H1 (cell line): ENCODE data around the gene CFAP53. TPM values are rescaled to one million over a fixed set of nuclear protein-coding genes. Genes with fewer than 3 reads are reported as not detected.

Experiments
- CTCF ChIA-PET: fragments of 300-600 bp; sonication (Branson Sonifier 250); formaldehyde crosslinking; loops from one replicate; lab custom pipeline; 2021; ENCODE audit not compliant: partially characterized antibody; lab: Charles Lee
- POLR2A ChIA-PET: fragments of 300-600 bp; sonication (Branson Sonifier 250); formaldehyde crosslinking; loops from one replicate; lab custom pipeline; 2021; ENCODE audit warnings: inconsistent platforms; ENCODE audit not compliant: partially characterized antibody; lab: Charles Lee
- DNase-seq, 2 experiments: peaks; one replicate each; pipeline versions ENCODE4 v3.0.0 to v3.0.0-alpha.2; 2010 to 2022; ENCODE audit warnings: low spot score in 2 of 2, low read depth in 1 of 2, mixed read lengths in 1 of 2
- FAIRE-seq: peaks from 2 replicates; lab custom pipeline; 2011; peaks lifted over from hg19 to GRCh38; lab: Jason Lieb, UNC
- H2AFZ ChIP-seq: 2 replicates; pipeline ENCODE4 v1.8.1; 2012; ENCODE audit warnings: low read length, inconsistent platforms
- H2AK5ac ChIP-seq: 2 replicates; pipeline ENCODE4 v1.6.1; 2013; ENCODE audit warnings: low read depth, low read length
- H2BK120ac ChIP-seq: replicated peaks from 2 replicates; pipeline ENCODE3; 2013; ENCODE audit warnings: low read depth, low read length, inconsistent platforms
- H2BK12ac ChIP-seq: 2 replicates; pipeline ENCODE4 v1.6.1; 2013; ENCODE audit warnings: low read depth, low read length
- H2BK15ac ChIP-seq: 2 replicates; pipeline ENCODE4 v1.6.1; 2013; ENCODE audit warnings: low read length
- H2BK20ac ChIP-seq: 2 replicates; pipeline ENCODE4 v1.6.1; 2013; ENCODE audit warnings: low read length
- H2BK5ac ChIP-seq: 2 replicates; pipeline ENCODE4 v1.6.1; 2013; ENCODE audit warnings: low read depth, low read length
- H3K14ac ChIP-seq: 2 replicates; pipeline ENCODE4 v1.6.1; 2013; ENCODE audit warnings: inconsistent platforms; ENCODE audit not compliant: insufficient read length
- H3K18ac ChIP-seq: 2 replicates; pipeline ENCODE4 v1.6.1; 2013; ENCODE audit warnings: low read length; ENCODE audit errors: extremely low read depth
- H3K23ac ChIP-seq: 2 replicates; pipeline ENCODE4 v1.6.1; 2013; ENCODE audit warnings: inconsistent platforms; ENCODE audit not compliant: insufficient read length
- H3K23me2 ChIP-seq: 2 replicates; pipeline ENCODE4 v1.6.1; 2013; ENCODE audit warnings: low read depth, low read length
- H3K27ac ChIP-seq: 2 replicates; pipeline ENCODE4 v1.6.1; 2011; ENCODE audit warnings: low read depth, low read length, inconsistent platforms
- H3K27me3 ChIP-seq, 4 experiments: replicated peaks in 1 of 4; 1 replicate in 1 of 4; 2 replicates in 3 of 4; pipeline versions ENCODE4 v1.6.1 to v1.8.1; 2011 to 2013; ENCODE audit warnings: low read length in 3 of 4, mild to moderate bottlenecking in 3 of 4, inconsistent platforms in 2 of 4, mixed read lengths in 2 of 4, moderate library complexity in 1 of 4; ENCODE audit not compliant: control insufficient read depth in 3 of 4, insufficient read depth in 3 of 4; ENCODE audit errors: extremely low read depth in 1 of 4
- H3K36me3 ChIP-seq, 4 experiments: 2 replicates each; pipeline versions ENCODE4 v1.6.1 to v1.8.1; 2011 to 2013; ENCODE audit warnings: mild to moderate bottlenecking in 4 of 4, low read length in 3 of 4, moderate library complexity in 2 of 4, control low read depth in 1 of 4, inconsistent platforms in 1 of 4; ENCODE audit not compliant: insufficient read depth in 4 of 4, control insufficient read depth in 2 of 4
- H3K4ac ChIP-seq: replicated peaks from 2 replicates; pipeline ENCODE3; 2013; ENCODE audit warnings: low read length, low read depth, mixed read lengths, inconsistent platforms; ENCODE audit not compliant: insufficient read length
- H3K4me1 ChIP-seq, 4 experiments: replicated peaks in 1 of 4; 1 replicate in 1 of 4; 2 replicates in 3 of 4; pipeline versions ENCODE4 v1.6.1 to v1.8.1; 2011 to 2013; ENCODE audit warnings: low read length in 3 of 4, inconsistent platforms in 2 of 4, mixed read lengths in 1 of 4; ENCODE audit not compliant: insufficient read depth in 4 of 4, control insufficient read depth in 3 of 4
- H3K4me2 ChIP-seq, 2 experiments: 2 replicates each; pipeline versions ENCODE4 v1.6.1 to v1.8.1; 2011 to 2013; ENCODE audit warnings: low read depth in 2 of 2, low read length in 2 of 2, control low read depth in 1 of 2, inconsistent platforms in 1 of 2, mild to moderate bottlenecking in 1 of 2; ENCODE audit not compliant: insufficient read depth in 1 of 2
- H3K4me3 ChIP-seq, 4 experiments: fragments of 200-600, 300-600 bp in 1 of 4; sonication (generic), shearing (Covaris generic), sonication (Bioruptor Twin) in 1 of 4; 2 replicates each; pipeline versions ENCODE4 v1.5.1 to v1.8.1; 2011 to 2016; ENCODE audit warnings: low read length in 4 of 4, low read depth in 3 of 4, control low read depth in 2 of 4, inconsistent platforms in 2 of 4, mild to moderate bottlenecking in 2 of 4, mixed read lengths in 1 of 4, moderate library complexity in 1 of 4; ENCODE audit not compliant: insufficient read depth in 2 of 4; ENCODE audit errors: extremely low read depth in 1 of 4
- H3K56ac ChIP-seq: replicated peaks from 2 replicates; pipeline ENCODE3; 2013; ENCODE audit warnings: low read depth, mild to moderate bottlenecking, mixed read lengths, low read length, inconsistent platforms; ENCODE audit not compliant: insufficient read length
- H3K79me1 ChIP-seq: 2 replicates; pipeline ENCODE4 v1.6.1; 2013; ENCODE audit warnings: low read depth, low read length, control low read depth
- H3K79me2 ChIP-seq, 2 experiments: 2 replicates each; pipeline versions ENCODE4 v1.6.1 to v1.8.1; 2012 to 2013; ENCODE audit warnings: low read length in 2 of 2, mild to moderate bottlenecking in 2 of 2, inconsistent platforms in 1 of 2; ENCODE audit not compliant: insufficient read depth in 2 of 2, control insufficient read depth in 1 of 2
- H3K9ac ChIP-seq, 4 experiments: replicated peaks in 1 of 4; 1 replicate in 1 of 4; 2 replicates in 3 of 4; pipeline versions ENCODE4 v1.6.1 to v1.8.1; 2011 to 2013; ENCODE audit warnings: low read depth in 3 of 4, low read length in 3 of 4, control low read depth in 2 of 4, mild to moderate bottlenecking in 2 of 4, moderate library complexity in 2 of 4, inconsistent platforms in 1 of 4; ENCODE audit errors: extremely low read depth in 1 of 4
- H3K9me3 ChIP-seq, 2 experiments: 2 replicates each; pipeline versions ENCODE4 v1.6.1 to v1.8.1; 2012 to 2013; ENCODE audit warnings: mild to moderate bottlenecking in 2 of 2, moderate library complexity in 2 of 2, control low read depth in 1 of 2, inconsistent platforms in 1 of 2, low read depth in 1 of 2, low read length in 1 of 2, mixed read lengths in 1 of 2; ENCODE audit not compliant: insufficient read depth in 2 of 2
- H4K20me1 ChIP-seq, 2 experiments: replicated peaks in 1 of 2; 2 replicates each; pipeline versions ENCODE3 to v1.8.1; 2011 to 2013; ENCODE audit warnings: inconsistent platforms in 2 of 2, low read length in 2 of 2, mild to moderate bottlenecking in 1 of 2; ENCODE audit not compliant: insufficient read depth in 2 of 2, control insufficient read depth in 1 of 2
- H4K5ac ChIP-seq: 2 replicates; pipeline ENCODE4 v1.6.1; 2013; ENCODE audit warnings: low read length, low read depth, mixed read lengths, inconsistent platforms; ENCODE audit not compliant: insufficient read length
- H4K8ac ChIP-seq: 2 replicates; pipeline ENCODE4 v1.8.0; 2013; ENCODE audit warnings: mild to moderate bottlenecking, moderate library complexity, low read length, inconsistent platforms; ENCODE audit not compliant: insufficient read depth; ENCODE audit errors: extremely low read depth
- H4K91ac ChIP-seq: replicated peaks from 2 replicates; pipeline ENCODE3; 2013; ENCODE audit warnings: low read length, mixed read lengths, inconsistent platforms; ENCODE audit not compliant: insufficient read length
- PHF8 ChIP-seq: fragments of 200-600 bp; sonication (generic); conservative IDR thresholded peaks from 2 replicates; pipeline ENCODE4 v1.7.1; 2012; ENCODE audit warnings: low read depth, mild to moderate bottlenecking, inconsistent platforms, low read length, moderate library complexity
- SUZ12 ChIP-seq: fragments of 200-600 bp; sonication (generic); IDR thresholded peaks from 2 replicates; pipeline ENCODE4 v1.6.1; 2012; ENCODE audit warnings: mild to moderate bottlenecking, inconsistent platforms, low read length, moderate library complexity, mixed read lengths
- WGBS, 2 experiments: shearing (Covaris generic) in 1 of 2; methylation state at CpG; one replicate each; pipeline versions ENCODE4 v1.1.6 to v1.1.7; 2013 to 2015; ENCODE audit warnings: low lambda C conversion rate in 2 of 2, mixed read lengths in 2 of 2, inconsistent platforms in 1 of 2, low coverage in 1 of 2, missing lambda C conversion rate in 1 of 2; ENCODE audit not compliant: insufficient replicate concordance in 2 of 2, insufficient coverage in 1 of 2, insufficient read length in 1 of 2; ENCODE audit errors: extremely low coverage in 1 of 2, missing lambda C conversion rate in 1 of 2; 5-methylcytosine and 5-hydroxymethylcytosine counted together
- polyA plus RNA-seq, 7 experiments: library from polyadenylated mRNA; depleted of rRNA in 3 of 7; stranded (reverse) in 5 of 7; unstranded in 2 of 7; fragments of >200 nt in 5 of 7; fragments of 200-250 nt in 2 of 7; gene quantifications; 1 replicate in 5 of 7; 2 replicates in 1 of 7; 4 replicates in 1 of 7; pipeline versions ENCODE4 v1.2.1 to v1.2.3, GENCODE V29; 2011 to 2013; ENCODE audit warnings: missing spikeins in 2 of 7, mixed read lengths in 2 of 7
- total RNA-seq: library from RNA; stranded (reverse); fragmentation: NEBNext Ultra II Directional; extraction: Animal tissue kit (Norgen Biotek cat#: 25700); gene quantifications from 2 replicates; pipeline ENCODE4 v1.2.1, GENCODE V29; 2021

Gene CFAP53
- total and polyA plus RNA-seq, 2 of the 8 experiments (the other 6 are each of a cell fraction or from before 2014, with no cell fraction given) = 0.08 to 0.30 TPM

- Histone ChIP-seq H3K14ac (no peak overlapping the region), H3K56ac (no peak overlapping the region), H4K5ac (no peak overlapping the region), H2BK5ac (no peak overlapping the region), H3K23ac (no peak overlapping the region), H3K9me3 (no peaks in the 10 kb centered on the region), H3K27me3 (no peaks in the 10 kb centered on the region; a peak in 1 of 7 replicates), H2BK120ac (no peak overlapping the region), H3K9ac (no peak overlapping the region), H4K8ac (no peak overlapping the region), H4K91ac (no peak overlapping the region), H2BK15ac (no peak overlapping the region), H3K18ac (no peak overlapping the region), H2BK12ac (no peak overlapping the region), H3K23me2 (no peaks in the 10 kb centered on the region), H3K79me1 (no peaks in the 10 kb centered on the region), H2AFZ (no peak overlapping the region), H3K36me3 (no peaks in the 10 kb centered on the region), H2BK20ac (no peak overlapping the region), H3K79me2 (no peaks in the 10 kb centered on the region), H3K4me2 (no peak overlapping the region), H4K20me1 (no peaks in the 10 kb centered on the region), H3K4ac (no peak overlapping the region), H2AK5ac (no peak overlapping the region), H3K4me1 (no peaks in the 10 kb centered on the region), H3K4me3 (no peak overlapping the region), H3K27ac (no peak overlapping the region)
- POLR2A ChIA-PET = no interaction called here
- 74% methylated on average over 5 of the region's 5 CpGs; no CpG with 5 or more reads in 1 of the 2 experiments for WGBS, 2 experiments
- FAIRE-seq = no peak
- CTCF ChIA-PET = interaction anchor here (0.7 kb wide), 1 partner anchor 26 kb away, joined by 3 read pairs; no protein-coding TSS in a partner anchor
- DNase-seq = no peak
- TF ChIP-seq SUZ12 (no peak), PHF8 (no peak)
Observed at GRCh38 chr18:50315100-50315871, 49.0 kb upstream of the CFAP53 start.
